Measurements from ENCODE around the gene S100PBP. TPM values are rescaled to one million over a fixed set of nuclear protein-coding genes. Genes with fewer than 3 reads are reported as not detected.

The S100PBP gene
- total and polyA plus RNA-seq, 2 donors (not counting 3 experiments of a cell fraction or from before 2014, with no cell fraction given), result 15.4 to 38.6 TPM

GRCh38 chr1:32881291-32881690, 63.8 kb downstream of the S100PBP start:
- FAIRE-seq, result no peak
- no peak overlapping the region for H3K4me2 ChIP-seq (ENCODE audit: insufficient read depth, low read length)
- DNase-seq (ENCODE audit: low read depth, low spot score), result no peak
- CTCF ChIA-PET, result interaction anchor here (0.5 to 2.3 kb wide), 9 partner anchors 8 to 205 kb away, joined by 3 to 9 read pairs (median 4); no protein-coding TSS in a partner anchor
- TF ChIP-seq EZH2 (IDR thresholded peaks at IDR 0.05; ENCODE audit: borderline replicate concordance, low read depth, low read length, severe bottlenecking), result no peak
- TF ChIP-seq JUN (IDR thresholded peaks at IDR 0.05; ENCODE audit: borderline replicate concordance, insufficient read depth, insufficient read length, low read depth), result no peak
- H3K9ac ChIP-seq (replicated peaks; ENCODE audit: extremely low read depth, insufficient read depth, low read length), result no peak overlapping the region
- no peaks in the 10 kb centered on the region for H3K4me1 ChIP-seq (ENCODE audit: control insufficient read depth, extremely low read depth, insufficient read depth, low read length)
- POLR2A ChIA-PET, result no interaction called here
- H2AFZ ChIP-seq (ENCODE audit: low read depth, low read length), result no peak overlapping the region
- H3K79me2 ChIP-seq (ENCODE audit: control insufficient read depth, insufficient read depth, low read length), result no peaks in the 10 kb centered on the region
- H3K9me1 ChIP-seq (replicated peaks; ENCODE audit: control insufficient read depth, extremely low read depth, insufficient read depth, low read length), result no peaks in the 10 kb centered on the region
- H3K4me3 ChIP-seq (replicated peaks in 1 of 3; ENCODE audit: insufficient read depth in 1 of 3, low read depth in 1 of 3, low read length in 3 of 3), result no peak overlapping the region
- dilution Hi-C loops (cut with MboI; ENCODE audit: extremely low pct_ligation_motif_present, low sequenced_read_pairs) (no loop called here), intact Hi-C loops (cut with micrococcal nuclease) (no loop called here)
- H3K27ac ChIP-seq (ENCODE audit: insufficient read depth, low read depth, low read length), result no peak overlapping the region
- H3K9me3 ChIP-seq (replicated peaks; ENCODE audit: control insufficient read depth, insufficient read depth, low read length), result no peaks in the 10 kb centered on the region
- H3K27me3 ChIP-seq (ENCODE audit: control insufficient read depth in 2 of 2, insufficient read depth in 2 of 2, low read length in 2 of 2), result peaks cover 13 to 15% of the 10 kb centered on the region in 2 experiments
- H3K36me3 ChIP-seq (ENCODE audit: control insufficient read depth in 2 of 2, extremely low read depth in 1 of 2, insufficient read depth in 2 of 2, low read length in 2 of 2), result no peaks in the 10 kb centered on the region
- no peaks in the 10 kb centered on the region for H4K20me1 ChIP-seq (replicated peaks; ENCODE audit: control insufficient read depth, extremely low read depth, insufficient read depth, low read length)
- BruUV-seq (replicated peaks), result no TSS peak

DNA sequence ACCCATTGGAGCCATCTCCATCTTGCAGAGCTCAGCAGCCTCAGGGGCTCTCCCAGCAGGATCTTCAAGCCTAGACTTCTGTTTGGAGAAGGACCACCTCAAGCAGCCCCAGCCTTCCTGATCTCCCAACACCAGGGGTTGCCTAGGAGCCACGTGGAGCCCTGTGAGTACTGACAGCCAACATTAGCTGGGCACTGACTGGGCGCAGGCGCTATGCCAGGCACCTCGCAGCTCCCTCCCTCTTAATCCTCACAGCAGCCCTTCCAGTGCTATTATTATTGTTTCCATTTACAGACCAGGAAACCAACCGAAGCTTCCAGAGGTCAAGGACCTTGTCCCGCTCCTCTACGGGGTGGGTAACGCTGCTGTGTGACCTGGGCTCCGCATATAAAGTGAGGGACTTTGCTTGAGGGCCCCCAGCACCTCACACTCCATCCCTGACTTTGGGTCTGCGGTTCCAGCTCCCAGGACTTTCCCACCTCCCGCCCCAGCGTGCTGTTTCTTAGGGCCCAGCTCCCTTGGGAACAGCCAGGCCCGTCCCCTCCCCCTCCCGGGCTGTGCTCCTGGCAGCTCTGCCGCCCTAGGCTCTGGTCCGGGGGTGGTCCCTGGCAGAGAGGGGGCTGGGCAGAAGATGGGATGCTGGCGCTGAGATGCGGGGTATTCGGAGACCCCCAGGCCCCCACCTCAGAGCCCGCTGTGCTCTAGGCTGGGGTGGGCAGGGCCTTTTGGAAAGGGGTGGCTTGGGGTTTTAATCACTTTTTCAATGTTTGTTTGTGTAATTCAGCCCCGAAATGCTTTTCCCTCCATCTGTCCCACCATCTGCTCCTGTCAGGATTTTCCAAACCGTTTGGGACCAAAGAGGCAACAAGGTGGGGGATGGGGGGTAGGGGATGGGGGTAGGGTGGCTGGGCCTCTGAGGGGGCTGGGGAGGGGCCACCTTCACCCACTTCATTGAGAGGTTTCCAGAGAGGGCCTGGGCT, 64.7 kb downstream of the S100PBP start:
- POLR2A ChIA-PET, result no interaction called here
- dilution Hi-C loops (cut with MboI; ENCODE audit: extremely low pct_ligation_motif_present, low sequenced_read_pairs), result no loop called here

More for the DNA sequence above, 64.7 kb downstream of the S100PBP start:
- H3K27ac ChIP-seq (ENCODE audit: insufficient read depth, low read depth, low read length), result no peak overlapping the region
- no peaks in the 10 kb centered on the region for H3K4me1 ChIP-seq (ENCODE audit: control insufficient read depth, extremely low read depth, insufficient read depth, low read length)
- no peaks in the 10 kb centered on the region for H3K9me1 ChIP-seq (replicated peaks; ENCODE audit: control insufficient read depth, extremely low read depth, insufficient read depth, low read length)
- H3K4me2 ChIP-seq (ENCODE audit: insufficient read depth, low read length), result no peak overlapping the region
- intact Hi-C loops (cut with micrococcal nuclease), result no loop called here
- H3K36me3 ChIP-seq (ENCODE audit: control insufficient read depth in 2 of 2, extremely low read depth in 1 of 2, insufficient read depth in 2 of 2, low read length in 2 of 2), result no peaks in the 10 kb centered on the region
- BruUV-seq (replicated peaks), result no TSS peak
- H3K9ac ChIP-seq (replicated peaks; ENCODE audit: extremely low read depth, insufficient read depth, low read length), result no peak overlapping the region
- H3K79me2 ChIP-seq (ENCODE audit: control insufficient read depth, insufficient read depth, low read length), result no peaks in the 10 kb centered on the region
- TF ChIP-seq MYC (IDR thresholded peaks at IDR 0.05; ENCODE audit: low read depth, low read length), result no peak
- TF ChIP-seq POLR2A (IDR thresholded peaks at IDR 0.05; ENCODE audit: low read depth, low read length), result no peak
- TF ChIP-seq GATA2 (IDR thresholded peaks at IDR 0.05; ENCODE audit: insufficient read depth, insufficient read length, low read depth, low read length), result no peak
- no peak for TF ChIP-seq POLR2AphosphoS5 (IDR thresholded peaks at IDR 0.05; ENCODE audit: insufficient read depth, low read depth, low read length)
- TF ChIP-seq, protein P1, sequence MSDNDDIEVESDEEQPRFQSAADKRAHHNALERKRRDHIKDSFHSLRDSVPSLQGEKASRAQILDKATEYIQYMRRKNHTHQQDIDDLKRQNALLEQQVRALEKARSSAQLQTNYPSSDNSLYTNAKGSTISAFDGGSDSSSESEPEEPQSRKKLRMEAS (IDR thresholded peaks at IDR 0.05; ENCODE audit: insufficient read depth, insufficient read length), result no peak
- no peak for TF ChIP-seq EZH2 (IDR thresholded peaks at IDR 0.05; ENCODE audit: borderline replicate concordance, low read depth, low read length, severe bottlenecking)
- no peak for TF ChIP-seq FOS (IDR thresholded peaks at IDR 0.05; ENCODE audit: borderline replicate concordance, insufficient read depth, low read length)
- TF ChIP-seq JUN (IDR thresholded peaks at IDR 0.05; ENCODE audit: borderline replicate concordance, insufficient read depth, insufficient read length, low read depth), result no peak
- TF ChIP-seq, protein P2, sequence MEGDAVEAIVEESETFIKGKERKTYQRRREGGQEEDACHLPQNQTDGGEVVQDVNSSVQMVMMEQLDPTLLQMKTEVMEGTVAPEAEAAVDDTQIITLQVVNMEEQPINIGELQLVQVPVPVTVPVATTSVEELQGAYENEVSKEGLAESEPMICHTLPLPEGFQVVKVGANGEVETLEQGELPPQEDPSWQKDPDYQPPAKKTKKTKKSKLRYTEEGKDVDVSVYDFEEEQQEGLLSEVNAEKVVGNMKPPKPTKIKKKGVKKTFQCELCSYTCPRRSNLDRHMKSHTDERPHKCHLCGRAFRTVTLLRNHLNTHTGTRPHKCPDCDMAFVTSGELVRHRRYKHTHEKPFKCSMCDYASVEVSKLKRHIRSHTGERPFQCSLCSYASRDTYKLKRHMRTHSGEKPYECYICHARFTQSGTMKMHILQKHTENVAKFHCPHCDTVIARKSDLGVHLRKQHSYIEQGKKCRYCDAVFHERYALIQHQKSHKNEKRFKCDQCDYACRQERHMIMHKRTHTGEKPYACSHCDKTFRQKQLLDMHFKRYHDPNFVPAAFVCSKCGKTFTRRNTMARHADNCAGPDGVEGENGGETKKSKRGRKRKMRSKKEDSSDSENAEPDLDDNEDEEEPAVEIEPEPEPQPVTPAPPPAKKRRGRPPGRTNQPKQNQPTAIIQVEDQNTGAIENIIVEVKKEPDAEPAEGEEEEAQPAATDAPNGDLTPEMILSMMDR (IDR thresholded peaks at IDR 0.05; ENCODE audit: extremely low read depth in 1 of 2, insufficient read depth in 1 of 2, low read depth in 1 of 2, low read length in 2 of 2), result no peak
- FAIRE-seq, result no peak
- no peak for DNase-seq (ENCODE audit: low read depth, low spot score)
- CTCF ChIA-PET, result interaction anchor here (0.5 to 2.3 kb wide), 8 partner anchors 9 to 204 kb away, joined by 3 to 9 read pairs (median 4); no protein-coding TSS in a partner anchor
- H2AFZ ChIP-seq (ENCODE audit: low read depth, low read length), result no peak overlapping the region
- no peak overlapping the region for H3K4me3 ChIP-seq (replicated peaks in 1 of 3; ENCODE audit: insufficient read depth in 1 of 3, low read depth in 1 of 3, low read length in 3 of 3)
- H3K9me3 ChIP-seq (replicated peaks; ENCODE audit: control insufficient read depth, insufficient read depth, low read length), result no peaks in the 10 kb centered on the region
- peaks cover 13 to 15% of the 10 kb centered on the region in 2 experiments for H3K27me3 ChIP-seq (ENCODE audit: control insufficient read depth in 2 of 2, insufficient read depth in 2 of 2, low read length in 2 of 2)
- H4K20me1 ChIP-seq (replicated peaks; ENCODE audit: control insufficient read depth, extremely low read depth, insufficient read depth, low read length), result no peaks in the 10 kb centered on the region
